A673 (cell line): ENCODE measurements around the gene PDCD4. TPM values are rescaled to one million over a fixed set of nuclear protein-coding genes. Genes with fewer than 3 reads are reported as not detected.

Experiments used
- BruUV-seq: library from RNA; stranded (reverse); fragments of 400-500 nt; replicated peaks from 2 replicates; lab custom pipeline; 2021; lab: Mats Ljungman, UMichigan
- CTCF ChIA-PET: fragments of 300-600 bp; sonication (Branson Sonifier 250); formaldehyde crosslinking; loops from one replicate; lab custom pipeline; 2022; ENCODE audit warnings: antibody characterized with exemption; lab: Charles Lee
- POLR2A ChIA-PET: fragments of 300-600 bp; sonication (Branson Sonifier 250); formaldehyde crosslinking; loops from one replicate; lab custom pipeline; 2022; ENCODE audit warnings: antibody characterized with exemption; ENCODE audit not compliant: low non-redundant PET; lab: Charles Lee
- DNase-seq: peaks from one replicate; pipeline ENCODE4 v3.0.0-alpha.2; 2015; ENCODE audit warnings: low spot score
- H3K27ac ChIP-seq: fragments of 200-600 bp; sonication (generic); 2 replicates; pipeline ENCODE4 v1.5.1; 2016; ENCODE audit warnings: mixed run types, low read depth, mild to moderate bottlenecking, mixed read lengths, antibody characterized with exemption, low read length; ENCODE audit not compliant: poor library complexity, severe bottlenecking
- H3K27me3 ChIP-seq: fragments of 200-600 bp; sonication (generic); replicated peaks from 2 replicates; pipeline ENCODE4 v1.6.1; 2017; ENCODE audit warnings: mixed run types, low read depth, mild to moderate bottlenecking, mixed read lengths, antibody characterized with exemption, low read length; ENCODE audit not compliant: insufficient read depth, poor library complexity
- H3K36me3 ChIP-seq: fragments of 200-600 bp; sonication (generic); 2 replicates; pipeline ENCODE4 v1.6.1; 2016; ENCODE audit warnings: mixed run types, mild to moderate bottlenecking, mixed read lengths, antibody characterized with exemption, low read length; ENCODE audit not compliant: insufficient read depth, poor library complexity, severe bottlenecking
- H3K4me1 ChIP-seq: fragments of 200-600 bp; sonication (generic); 2 replicates; pipeline ENCODE4 v1.6.1; 2017; ENCODE audit warnings: mixed run types, mild to moderate bottlenecking, mixed read lengths, antibody characterized with exemption, low read length; ENCODE audit not compliant: insufficient read depth, poor library complexity, severe bottlenecking
- H3K4me3 ChIP-seq: fragments of 200-600 bp; sonication (generic); 2 replicates; pipeline ENCODE4 v1.5.1; 2016; ENCODE audit warnings: low read depth, mixed run types, mild to moderate bottlenecking, mixed read lengths, low read length; ENCODE audit not compliant: poor library complexity, severe bottlenecking
- H3K9me3 ChIP-seq: fragments of 200-600 bp; sonication (generic); 2 replicates; pipeline ENCODE4 v1.6.1; 2016; ENCODE audit warnings: mixed run types, low read depth, mild to moderate bottlenecking, mixed read lengths, antibody characterized with exemption, low read length; ENCODE audit not compliant: poor library complexity, severe bottlenecking
- EZH2 ChIP-seq: fragments of 200-600 bp; sonication (generic); IDR thresholded peaks from 2 replicates; pipeline ENCODE4 v1.6.1; 2017; ENCODE audit warnings: borderline replicate concordance, low read depth, mild to moderate bottlenecking, mixed read lengths, antibody characterized with exemption, low read length; ENCODE audit not compliant: poor library complexity, severe bottlenecking
- intact Hi-C: fragments of 100-400 bp; cut with micrococcal nuclease; formaldehyde crosslinking; loops from one replicate; pipeline ENCODE4 v1.10.0; 2022; ENCODE audit not compliant: unreplicated experiment
- total RNA-seq: library from RNA; stranded (reverse); gene quantifications from 2 replicates; pipeline ENCODE4 v1.2.3, GENCODE V29; 2021
- TF ChIP-seq, protein P1 (sequence below): fragments of 300-800, 200-600 bp; sonication (generic); conservative IDR thresholded peaks from 2 replicates; pipeline ENCODE4 v1.5.1; 2017; ENCODE audit warnings: low read depth, mild to moderate bottlenecking, antibody characterized with exemption, low read length, moderate library complexity, mixed read lengths

PDCD4 gene
- total RNA-seq, 1 experiment from 2014 or later = 17.3 TPM

GRCh38 chr10:110919971-110920881 lies 48.5 kb downstream of the PDCD4 start:
- Histone ChIP-seq H3K4me1 (peaks cover 47% of the 10 kb centered on the region), H3K36me3 (no peaks in the 10 kb centered on the region), H3K4me3 (peak overlapping the region; percentile 71), H3K9me3 (no peaks in the 10 kb centered on the region), H3K27me3 (no peaks in the 10 kb centered on the region), H3K27ac (peak overlapping the region; percentile 71)
- DNase-seq = peak; percentile 72
- POLR2A ChIA-PET = no interaction called here
- BruUV-seq = no TSS peak
- no peak for TF ChIP-seq EZH2
- TF ChIP-seq, protein P1, sequence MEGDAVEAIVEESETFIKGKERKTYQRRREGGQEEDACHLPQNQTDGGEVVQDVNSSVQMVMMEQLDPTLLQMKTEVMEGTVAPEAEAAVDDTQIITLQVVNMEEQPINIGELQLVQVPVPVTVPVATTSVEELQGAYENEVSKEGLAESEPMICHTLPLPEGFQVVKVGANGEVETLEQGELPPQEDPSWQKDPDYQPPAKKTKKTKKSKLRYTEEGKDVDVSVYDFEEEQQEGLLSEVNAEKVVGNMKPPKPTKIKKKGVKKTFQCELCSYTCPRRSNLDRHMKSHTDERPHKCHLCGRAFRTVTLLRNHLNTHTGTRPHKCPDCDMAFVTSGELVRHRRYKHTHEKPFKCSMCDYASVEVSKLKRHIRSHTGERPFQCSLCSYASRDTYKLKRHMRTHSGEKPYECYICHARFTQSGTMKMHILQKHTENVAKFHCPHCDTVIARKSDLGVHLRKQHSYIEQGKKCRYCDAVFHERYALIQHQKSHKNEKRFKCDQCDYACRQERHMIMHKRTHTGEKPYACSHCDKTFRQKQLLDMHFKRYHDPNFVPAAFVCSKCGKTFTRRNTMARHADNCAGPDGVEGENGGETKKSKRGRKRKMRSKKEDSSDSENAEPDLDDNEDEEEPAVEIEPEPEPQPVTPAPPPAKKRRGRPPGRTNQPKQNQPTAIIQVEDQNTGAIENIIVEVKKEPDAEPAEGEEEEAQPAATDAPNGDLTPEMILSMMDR = no peak
- CTCF ChIA-PET = no interaction called here
- intact Hi-C loops = loop anchor here (1.0 to 10.0 kb wide), 3 partner anchors 8 to 615 kb away; partner anchors contain the start of genes PDCD4 and SMNDC1

- DNase-seq = no peak
- CTCF ChIA-PET = no interaction called here
- Histone ChIP-seq H3K36me3 (no peaks in the 10 kb centered on the region), H3K27me3 (no peaks in the 10 kb centered on the region), H3K4me3 (no peak overlapping the region), H3K4me1 (peaks cover 30% of the 10 kb centered on the region), H3K27ac (no peak overlapping the region), H3K9me3 (no peaks in the 10 kb centered on the region)
- no TSS peak for BruUV-seq
- intact Hi-C loops = no loop called here
- POLR2A ChIA-PET = no interaction called here
- TF ChIP-seq EZH2 = no peak
- TF ChIP-seq, protein P1 = no peak
Measured at GRCh38 chr10:110923856-110924493, 52.2 kb downstream of the PDCD4 start.

GRCh38 chr10:110927461-110927860 lies 55.7 kb downstream of the PDCD4 start:
- no peak for TF ChIP-seq EZH2
- TF ChIP-seq, protein P1 = no peak
- ChIA-PET CTCF (no interaction called here), POLR2A (no interaction called here)
- Histone ChIP-seq H3K27me3 (no peaks in the 10 kb centered on the region), H3K4me3 (no peak overlapping the region), H3K9me3 (no peaks in the 10 kb centered on the region), H3K27ac (no peak overlapping the region), H3K36me3 (no peaks in the 10 kb centered on the region), H3K4me1 (peaks cover 24% of the 10 kb centered on the region)
- DNase-seq = no peak
- BruUV-seq = no TSS peak
- intact Hi-C loops = no loop called here
